GM12878 (cell line): ENCODE data around the gene FOXJ1. TPM values are rescaled to one million over a fixed set of nuclear protein-coding genes. Genes with fewer than 3 reads are reported as not detected.

Experiments
- ATAC-seq: fragments of 200-7000 bp; cut with Tn5 transposase; 3 replicates; pipeline ENCODE4 v1.9.1; 2020; ENCODE audit warnings: mild to moderate bottlenecking, moderate library complexity
- BruUV-seq: library from RNA; stranded (reverse); fragments of 400-500 nt; replicated peaks from 2 replicates; lab custom pipeline; 2021; lab: Mats Ljungman, UMichigan
- CTCF ChIA-PET: fragments of 300-600 bp; sonication (Branson Sonifier 250); formaldehyde crosslinking; extraction: SDS; loops from one replicate; lab custom pipeline; 2021; ENCODE audit warnings: inconsistent platforms; lab: Yijun Ruan, JAX
- POLR2A ChIA-PET: fragments of 350-600 bp; formaldehyde crosslinking; extraction: SDS; loops from one replicate; lab custom pipeline; 2021; ENCODE audit warnings: inconsistent platforms; lab: Charles Lee
- RAD21 ChIA-PET: fragments of 300-600 bp; sonication (Branson Sonifier 250); formaldehyde crosslinking; loops from one replicate; lab custom pipeline; 2023; ENCODE audit warnings: antibody characterized with exemption; ENCODE audit not compliant: unreplicated experiment; lab: Charles Lee
- SMC1A ChIA-PET: fragments of 300-600 bp; sonication (Branson Sonifier 250); formaldehyde crosslinking; loops from one replicate; lab custom pipeline; 2023; ENCODE audit not compliant: unreplicated experiment, uncharacterized antibody; lab: Charles Lee
- DNase-seq: peaks from one replicate; pipeline ENCODE4 v3.0.0-alpha.2; 2011; ENCODE audit warnings: low read depth, low spot score
- FAIRE-seq: peaks from 3 replicates; lab custom pipeline; 2011; peaks lifted over from hg19 to GRCh38; lab: Jason Lieb, UNC
- H2AFZ ChIP-seq: 2 replicates; pipeline ENCODE4 v1.6.0; 2011; ENCODE audit warnings: low read depth, low read length, control low read depth; ENCODE audit not compliant: control insufficient read depth
- H3K27ac ChIP-seq: 2 replicates; pipeline ENCODE4 v1.5.1; 2011; ENCODE audit warnings: control low read depth; ENCODE audit not compliant: control insufficient read depth, insufficient read depth
- H3K27me3 ChIP-seq, 2 experiments: replicated peaks in 1 of 2; 2 replicates each; pipeline versions ENCODE4 v1.6.0 to v1.6.1; 2011; ENCODE audit warnings: low read length in 1 of 2; ENCODE audit not compliant: control insufficient read depth in 2 of 2, insufficient read depth in 2 of 2
- H3K36me3 ChIP-seq, 2 experiments: 2 replicates each; pipeline ENCODE4 v1.5.1; 2011; ENCODE audit warnings: low read length in 1 of 2; ENCODE audit not compliant: control insufficient read depth in 2 of 2, insufficient read depth in 2 of 2
- H3K4me1 ChIP-seq: 2 replicates; pipeline ENCODE4 v1.6.1; 2011; ENCODE audit warnings: mild to moderate bottlenecking, low read length, moderate library complexity, mixed read lengths; ENCODE audit not compliant: control insufficient read depth, insufficient read depth
- H3K4me2 ChIP-seq: 2 replicates; pipeline ENCODE4 v1.6.0; 2011; ENCODE audit warnings: control low read depth; ENCODE audit not compliant: control insufficient read depth, insufficient read depth
- H3K4me3 ChIP-seq: fragments of 200-600 bp; sonication (generic); 2 replicates; pipeline ENCODE4 v1.5.1; 2016
- H3K79me2 ChIP-seq: 2 replicates; pipeline ENCODE4 v1.6.0; 2011; ENCODE audit warnings: low read length; ENCODE audit not compliant: control insufficient read depth, insufficient read depth
- H3K9ac ChIP-seq: 2 replicates; pipeline ENCODE4 v1.8.0; 2011; ENCODE audit warnings: low read length, control low read depth, mixed read lengths; ENCODE audit not compliant: control insufficient read depth, insufficient read depth
- H3K9me3 ChIP-seq: replicated peaks from 3 replicates; pipeline ENCODE4 v1.5.1; 2011; ENCODE audit warnings: mild to moderate bottlenecking, low read length; ENCODE audit not compliant: control insufficient read depth, insufficient read depth
- H4K20me1 ChIP-seq: 2 replicates; pipeline ENCODE4 v1.6.0; 2011; ENCODE audit not compliant: control insufficient read depth, insufficient read depth
- KDM1A ChIP-seq: fragments of 200-600 bp; sonication (generic); IDR thresholded peaks from 2 replicates; pipeline ENCODE4 v1.6.1; 2016; ENCODE audit warnings: borderline replicate concordance
- MTA2 ChIP-seq: fragments of 450-650 bp; IDR thresholded peaks from 2 replicates; pipeline ENCODE4 v1.6.1; 2016; ENCODE audit warnings: low read depth, mild to moderate bottlenecking, moderate library complexity
- MYB ChIP-seq: fragments of 150-350 bp; IDR thresholded peaks from 2 replicates; pipeline ENCODE4 v1.6.1; 2014; ENCODE audit warnings: mild to moderate bottlenecking, low read depth, low read length, borderline replicate concordance
- NFYA ChIP-seq: IDR thresholded peaks from 2 replicates; pipeline ENCODE4 v1.6.1; 2011; ENCODE audit warnings: low read depth, mild to moderate bottlenecking, low read length, improper control_type of control experiment, borderline replicate concordance
- PBX3 ChIP-seq: IDR thresholded peaks from 2 replicates; pipeline ENCODE4 v1.6.1; 2011; ENCODE audit warnings: mild to moderate bottlenecking, low read depth, low read length, moderate library complexity; ENCODE audit not compliant: insufficient replicate concordance
- WGBS: methylation state at CpG from one replicate; pipeline ENCODE4 v1.1.6; 2016; ENCODE audit warnings: low lambda C conversion rate; ENCODE audit not compliant: insufficient replicate concordance, insufficient coverage; ENCODE audit errors: missing lambda C conversion rate; 5-methylcytosine and 5-hydroxymethylcytosine counted together
- in situ Hi-C: fragments of 300-500 bp; cut with MboI; formaldehyde crosslinking; loops from 9 replicates; pipeline ENCODE4 v1.14.3; 2018; ENCODE audit warnings: mixed read lengths
- intact Hi-C: fragments of 100-400 bp; cut with micrococcal nuclease; formaldehyde crosslinking; loops from one replicate; pipeline ENCODE4 v1.14.2; 2022; ENCODE audit not compliant: unreplicated experiment
- polyA plus RNA-seq, 11 experiments: library from polyadenylated mRNA; depleted of rRNA in 4 of 11; unstranded in 6 of 11; stranded (reverse) in 5 of 11; fragments of >200 nt; fragmentation: Nextera tagmentation in 4 of 11; fragmentation: Illumina TruSeq in 1 of 11; extraction: Ambion mirVana in 4 of 11; extraction: Trizol in 1 of 11; gene quantifications; 1 replicate in 1 of 11; 2 replicates in 10 of 11; pipeline versions ENCODE4 v1.2.1 to v1.2.3, GENCODE V29; 2011 to 2016; ENCODE audit warnings: inconsistent platforms in 2 of 11, missing spikeins in 2 of 11, low read depth in 1 of 11
- total RNA-seq, 4 experiments: library from RNA; depleted of rRNA in 3 of 4; stranded (reverse); fragments of >200 nt in 3 of 4; fragmentation: Illumina TruSeq in 1 of 4; extraction: Trizol in 1 of 4; gene quantifications; 2 replicates each; pipeline versions ENCODE4 v1.2.1 to v1.2.3, GENCODE V29; 2013 to 2021
- TF ChIP-seq, protein P1 (sequence below): fragments of 450-650 bp; IDR thresholded peaks from 2 replicates; pipeline ENCODE4 v1.6.1; 2017; ENCODE audit warnings: mild to moderate bottlenecking, low read depth, inconsistent platforms; ENCODE audit not compliant: poor library complexity, severe bottlenecking

Gene FOXJ1
- total and polyA plus RNA-seq, 10 of the 15 experiments (the other 5 are each of a cell fraction or from before 2014, with no cell fraction given) = not detected

DNA sequence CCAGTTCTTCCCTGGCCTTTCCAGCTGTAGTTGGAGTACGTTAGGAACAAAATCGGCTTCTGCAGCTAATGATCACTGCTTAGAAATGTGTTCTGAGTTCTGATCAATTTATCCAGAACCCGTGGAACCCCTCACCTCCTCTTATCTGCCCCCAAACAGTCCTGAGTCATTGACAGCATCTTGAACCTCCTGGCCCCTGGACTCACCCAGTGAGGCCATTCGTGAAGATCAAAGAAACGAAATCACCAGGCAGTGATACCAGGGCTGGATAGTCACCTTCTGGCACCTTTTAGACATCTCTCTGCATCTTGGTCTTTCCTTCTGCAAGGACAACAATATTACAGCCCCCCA lies 20.4 kb downstream of the FOXJ1 start (continued):
- TF ChIP-seq, protein P1, sequence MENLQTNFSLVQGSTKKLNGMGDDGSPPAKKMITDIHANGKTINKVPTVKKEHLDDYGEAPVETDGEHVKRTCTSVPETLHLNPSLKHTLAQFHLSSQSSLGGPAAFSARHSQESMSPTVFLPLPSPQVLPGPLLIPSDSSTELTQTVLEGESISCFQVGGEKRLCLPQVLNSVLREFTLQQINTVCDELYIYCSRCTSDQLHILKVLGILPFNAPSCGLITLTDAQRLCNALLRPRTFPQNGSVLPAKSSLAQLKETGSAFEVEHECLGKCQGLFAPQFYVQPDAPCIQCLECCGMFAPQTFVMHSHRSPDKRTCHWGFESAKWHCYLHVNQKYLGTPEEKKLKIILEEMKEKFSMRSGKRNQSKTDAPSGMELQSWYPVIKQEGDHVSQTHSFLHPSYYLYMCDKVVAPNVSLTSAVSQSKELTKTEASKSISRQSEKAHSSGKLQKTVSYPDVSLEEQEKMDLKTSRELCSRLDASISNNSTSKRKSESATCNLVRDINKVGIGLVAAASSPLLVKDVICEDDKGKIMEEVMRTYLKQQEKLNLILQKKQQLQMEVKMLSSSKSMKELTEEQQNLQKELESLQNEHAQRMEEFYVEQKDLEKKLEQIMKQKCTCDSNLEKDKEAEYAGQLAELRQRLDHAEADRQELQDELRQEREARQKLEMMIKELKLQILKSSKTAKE = no peak
- TF ChIP-seq MTA2 = no peak
- TF ChIP-seq NFYA = no peak
- TF ChIP-seq PBX3 = no peak
- TF ChIP-seq KDM1A = no peak

DNA sequence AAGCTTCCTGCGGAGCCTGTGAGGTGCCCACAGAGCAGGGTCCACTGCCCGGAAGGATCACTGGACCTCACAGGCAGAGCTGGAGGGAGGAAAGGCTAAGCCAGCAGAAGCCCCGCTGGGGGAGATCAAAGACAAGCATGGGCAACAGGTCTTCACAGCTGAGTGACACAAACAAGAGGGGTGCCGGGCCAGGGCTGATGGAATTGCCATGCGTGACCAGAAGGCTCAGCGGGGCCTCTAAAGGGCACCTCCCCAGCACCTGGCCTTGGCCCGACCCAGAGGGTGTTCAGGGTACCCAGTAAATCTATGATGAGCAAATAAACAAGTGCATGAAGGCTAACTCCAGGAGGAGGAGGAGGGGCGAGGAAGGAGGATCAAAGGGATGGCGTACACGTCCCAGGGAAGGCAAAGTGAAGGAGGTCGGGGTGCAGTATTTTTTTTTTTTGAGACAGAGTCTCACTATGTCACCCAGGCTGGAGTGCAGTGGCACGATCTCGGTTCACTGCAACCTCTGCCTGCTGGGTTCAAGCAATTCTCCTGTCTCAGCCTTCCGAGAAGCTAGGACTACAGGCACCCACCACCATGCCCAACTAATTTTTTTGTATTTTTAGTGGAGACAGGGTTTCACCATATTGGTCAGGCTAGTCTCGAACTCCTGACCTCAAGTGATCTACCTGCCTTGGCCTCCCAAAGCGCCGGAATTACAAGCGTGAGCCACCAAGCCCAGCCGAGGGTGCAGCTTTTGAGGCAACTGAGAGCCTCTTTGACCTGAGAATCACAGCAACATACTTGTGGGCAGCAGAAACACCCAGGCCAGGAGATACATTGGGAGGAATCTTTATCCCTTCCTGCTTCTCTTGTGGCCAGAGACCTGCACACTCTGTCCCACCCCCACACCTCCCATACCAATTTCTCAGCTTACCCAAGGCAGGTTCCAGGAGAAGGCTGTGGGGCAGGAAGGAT lies 21.4 kb downstream of the FOXJ1 start:
- H3K4me2 ChIP-seq = no peak overlapping the region
- POLR2A ChIA-PET = interaction anchor here (0.5 to 0.9 kb wide), 3 partner anchors 160 to 605 kb away, joined by 3 to 5 read pairs (median 3); no protein-coding TSS in a partner anchor
- no peaks in the 10 kb centered on the region for H3K9me3 ChIP-seq
- 63% methylated on average over 18 of the region's 19 CpGs for WGBS
- in situ Hi-C loops = loop anchor here (5.0 kb wide), 1 partner anchor 163 kb away; no protein-coding TSS in a partner anchor
- no peaks in the 10 kb centered on the region for H3K36me3 ChIP-seq
- no peak overlapping the region for H3K9ac ChIP-seq
- no peaks in the 10 kb centered on the region for H3K79me2 ChIP-seq
- no peaks in the 10 kb centered on the region for H4K20me1 ChIP-seq
- no peak for TF ChIP-seq MYB
- TF ChIP-seq, all 136 proteins: peak for 0
- ChIA-PET SMC1A (interaction anchor here (0.9 to 9.0 kb wide), 6 partner anchors 9 to 179 kb away, joined by 3 to 77 read pairs (median 6); no protein-coding TSS in a partner anchor), CTCF (interaction anchor here (0.6 to 18.3 kb wide), 12 partner anchors 10 to 278 kb away, joined by 3 to 316 read pairs (median 4); partner anchors contain the start of gene EXOC7), RAD21 (interaction anchor here (0.7 to 9.9 kb wide), 5 partner anchors 58 to 161 kb away, joined by 3 to 149 read pairs (median 3); no protein-coding TSS in a partner anchor)
- Histone ChIP-seq H2AFZ (no peak overlapping the region), H3K4me1 (peaks cover 6% of the 10 kb centered on the region), H3K27ac (no peak overlapping the region), H3K27me3 (no peaks in the 10 kb centered on the region), H3K4me3 (no peak overlapping the region)
- ATAC-seq (no peak), DNase-seq (no peak), FAIRE-seq (no peak)
- BruUV-seq = no TSS peak
- intact Hi-C loops = loop anchor here (10.0 kb wide), 1 partner anchor 265 kb away; the partner anchor contains the start of gene SPHK1
